ENCODE results near the gene PLCD3. TPM values are rescaled to one million over a fixed set of nuclear protein-coding genes. Genes with fewer than 3 reads are reported as not detected.

PLCD3 gene
- total RNA-seq, 3 donors from 2014 or later: 30.8 to 62.2 (median 41.1) TPM

DNA sequence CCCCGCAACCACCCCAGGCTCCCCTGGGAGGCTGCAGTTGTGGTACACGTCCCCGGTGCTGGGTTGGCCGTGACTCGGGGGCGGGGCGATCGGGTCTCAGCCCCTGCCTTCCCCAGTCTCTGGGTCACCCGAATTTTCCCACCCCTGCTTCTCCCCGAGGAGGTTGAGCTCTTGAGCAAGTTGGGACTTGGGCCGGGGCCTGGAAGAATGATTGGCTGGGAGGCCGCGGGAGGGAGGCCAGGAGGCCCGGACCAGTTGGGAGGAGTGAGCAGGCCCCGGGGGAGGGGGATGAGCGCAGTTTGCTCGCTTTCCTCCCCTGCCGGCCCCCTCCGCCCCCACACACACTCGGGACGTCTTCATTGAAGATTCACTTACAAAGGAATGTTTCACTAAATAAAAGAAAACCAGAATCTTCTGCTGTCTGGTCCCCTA lies 11.5 kb upstream of the PLCD3 start:
- TF ChIP-seq, protein P1, sequence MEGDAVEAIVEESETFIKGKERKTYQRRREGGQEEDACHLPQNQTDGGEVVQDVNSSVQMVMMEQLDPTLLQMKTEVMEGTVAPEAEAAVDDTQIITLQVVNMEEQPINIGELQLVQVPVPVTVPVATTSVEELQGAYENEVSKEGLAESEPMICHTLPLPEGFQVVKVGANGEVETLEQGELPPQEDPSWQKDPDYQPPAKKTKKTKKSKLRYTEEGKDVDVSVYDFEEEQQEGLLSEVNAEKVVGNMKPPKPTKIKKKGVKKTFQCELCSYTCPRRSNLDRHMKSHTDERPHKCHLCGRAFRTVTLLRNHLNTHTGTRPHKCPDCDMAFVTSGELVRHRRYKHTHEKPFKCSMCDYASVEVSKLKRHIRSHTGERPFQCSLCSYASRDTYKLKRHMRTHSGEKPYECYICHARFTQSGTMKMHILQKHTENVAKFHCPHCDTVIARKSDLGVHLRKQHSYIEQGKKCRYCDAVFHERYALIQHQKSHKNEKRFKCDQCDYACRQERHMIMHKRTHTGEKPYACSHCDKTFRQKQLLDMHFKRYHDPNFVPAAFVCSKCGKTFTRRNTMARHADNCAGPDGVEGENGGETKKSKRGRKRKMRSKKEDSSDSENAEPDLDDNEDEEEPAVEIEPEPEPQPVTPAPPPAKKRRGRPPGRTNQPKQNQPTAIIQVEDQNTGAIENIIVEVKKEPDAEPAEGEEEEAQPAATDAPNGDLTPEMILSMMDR (IDR thresholded peaks at IDR 0.05): peak in 2 of 3 donors; percentile 15 to 17
- TF ChIP-seq POLR2AphosphoS5 (IDR thresholded peaks at IDR 0.05): peak; percentile 30 to 77 (median 74)
- no peak for TF ChIP-seq POLR2A (IDR thresholded peaks at IDR 0.05)
- intact Hi-C loops (cut with DNase I; ENCODE audit: low total_unique reads): no loop called here
- Histone ChIP-seq H3K27me3 (no peaks in the 10 kb centered on the region), H3K9me3 (no peaks in the 10 kb centered on the region), H3K27ac (peak overlapping the region; percentile 96 to 97), H3K4me1 (peaks cover 6 to 9% of the 10 kb centered on the region in 2 donors), H3K4me3 (peak overlapping the region; percentile 50 to 75 (median 57)), H3K36me3 (no peaks in the 10 kb centered on the region)
- DNase-seq (ENCODE audit: low spot score in 2 of 2): peak; percentile 85 to 92

DNA sequence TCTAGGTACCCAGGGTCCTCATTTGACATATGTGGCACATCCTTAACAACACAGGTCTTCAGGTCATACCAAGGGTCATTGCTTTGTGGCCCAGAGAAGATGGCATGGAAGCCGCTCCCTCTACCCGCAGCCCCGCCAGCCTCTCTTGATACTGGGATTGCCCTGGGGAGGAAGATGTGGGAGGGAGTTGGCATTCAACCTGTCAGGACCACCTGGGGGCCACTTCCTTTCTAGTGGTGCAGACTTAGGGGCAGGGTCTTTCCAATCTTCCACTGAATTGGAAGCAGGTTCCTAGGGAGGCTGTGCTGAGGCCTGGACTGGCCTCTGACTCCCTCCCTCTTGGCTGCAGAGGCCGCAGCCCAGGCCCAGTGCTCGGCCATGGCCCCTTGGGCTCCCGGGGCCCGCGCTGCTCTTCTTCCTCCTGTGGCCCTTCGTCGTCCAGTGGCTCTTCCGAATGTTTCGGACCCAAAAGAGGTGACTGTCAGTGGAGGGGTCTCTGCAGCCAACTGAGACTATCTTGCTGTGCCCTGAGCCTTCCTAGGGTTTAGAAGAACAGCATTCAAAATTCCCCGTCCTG lies 10.9 kb upstream of the PLCD3 start:
- Histone ChIP-seq H3K4me3 (peak overlapping the region; percentile 50 to 75 (median 57)), H3K27me3 (no peaks in the 10 kb centered on the region), H3K36me3 (no peaks in the 10 kb centered on the region), H3K4me1 (peaks cover 6 to 9% of the 10 kb centered on the region in 2 donors), H3K9me3 (no peaks in the 10 kb centered on the region), H3K27ac (peak overlapping the region; percentile 96 to 97)
- no peak for TF ChIP-seq POLR2AphosphoS5 (IDR thresholded peaks at IDR 0.05)
- TF ChIP-seq POLR2A (IDR thresholded peaks at IDR 0.05): no peak
- TF ChIP-seq, protein P1 (IDR thresholded peaks at IDR 0.05): no peak
- intact Hi-C loops (cut with DNase I; ENCODE audit: low total_unique reads): no loop called here
- DNase-seq (ENCODE audit: low spot score in 2 of 2): no peak

DNA sequence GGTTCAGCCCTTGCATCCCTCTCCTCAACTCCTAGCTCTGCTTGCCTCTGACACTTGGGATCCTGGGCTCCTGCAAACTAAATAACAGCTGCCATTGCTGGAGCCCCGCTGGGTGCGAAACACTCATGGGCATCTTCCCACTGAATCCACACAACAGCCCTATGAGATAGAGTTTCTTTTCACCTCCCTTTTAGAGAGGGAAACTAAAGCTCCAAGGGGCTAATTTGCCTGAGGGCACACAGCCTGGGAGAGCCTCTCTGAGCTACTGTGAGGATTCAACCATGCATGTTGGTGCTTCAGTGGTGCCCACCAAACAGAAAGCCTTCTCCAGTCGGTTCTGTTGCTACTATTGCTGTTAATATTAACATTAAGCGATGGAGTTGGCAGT lies 7.2 kb upstream of the PLCD3 start:
- Histone ChIP-seq H3K9me3 (no peaks in the 10 kb centered on the region), H3K4me3 (no peak overlapping the region), H3K27me3 (no peaks in the 10 kb centered on the region), H3K36me3 (no peaks in the 10 kb centered on the region), H3K27ac (no peak overlapping the region), H3K4me1 (peaks cover 0 to 12% of the 10 kb centered on the region in 2 donors)
- TF ChIP-seq, protein P1 (IDR thresholded peaks at IDR 0.05): no peak
- TF ChIP-seq POLR2A (IDR thresholded peaks at IDR 0.05) (no peak), POLR2AphosphoS5 (IDR thresholded peaks at IDR 0.05) (no peak)
- intact Hi-C loops (cut with DNase I; ENCODE audit: low total_unique reads): loop anchor here (5.0 to 10.0 kb wide), 2 partner anchors 58 to 1605 kb away; no protein-coding TSS in a partner anchor
- no peak for DNase-seq (ENCODE audit: low spot score in 2 of 2)

DNA sequence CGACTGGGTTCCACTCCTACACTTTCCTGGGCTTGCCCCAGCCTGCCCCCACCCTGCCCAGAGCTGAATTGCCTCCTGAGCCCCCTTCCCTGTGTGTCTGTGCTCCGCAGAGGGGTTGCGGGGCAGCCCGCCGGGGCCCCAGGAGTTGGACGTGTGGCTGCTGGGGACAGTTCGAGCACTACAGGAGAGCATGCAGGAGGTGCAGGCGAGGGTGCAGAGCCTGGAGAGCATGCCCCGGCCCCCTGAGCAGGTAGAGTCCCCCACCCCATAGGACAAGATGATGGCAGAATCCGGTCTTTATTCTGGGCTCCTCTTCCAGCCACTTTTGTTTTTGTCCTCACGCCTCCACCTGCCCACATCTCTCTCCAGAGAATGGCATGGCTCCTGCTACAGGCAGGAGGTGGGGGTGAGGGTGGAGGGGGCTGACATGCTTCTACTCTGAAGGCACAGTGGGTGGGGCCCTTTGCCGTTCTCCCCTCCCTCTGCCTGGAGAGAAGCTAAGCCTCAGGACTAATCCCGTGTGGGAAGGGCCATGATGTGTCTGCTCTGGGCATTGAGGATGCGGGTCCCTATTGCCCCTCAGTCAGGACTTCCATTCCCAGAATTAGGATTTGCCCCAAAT lies 6.7 kb upstream of the PLCD3 start:
- no peaks in the 10 kb centered on the region for H3K27me3 ChIP-seq
- no peak overlapping the region for H3K27ac ChIP-seq
- TF ChIP-seq, protein P1 (IDR thresholded peaks at IDR 0.05): no peak
- TF ChIP-seq POLR2A (IDR thresholded peaks at IDR 0.05) (no peak), POLR2AphosphoS5 (IDR thresholded peaks at IDR 0.05) (no peak)
- intact Hi-C loops (cut with DNase I; ENCODE audit: low total_unique reads): loop anchor here (5.0 to 10.0 kb wide), 2 partner anchors 58 to 1606 kb away; no protein-coding TSS in a partner anchor
- H3K4me3 ChIP-seq: no peak overlapping the region
- H3K9me3 ChIP-seq: no peaks in the 10 kb centered on the region
- H3K4me1 ChIP-seq: peaks cover 0 to 8% of the 10 kb centered on the region in 2 donors
- H3K36me3 ChIP-seq: no peaks in the 10 kb centered on the region
- DNase-seq (ENCODE audit: low spot score in 2 of 2): no peak
